DMS53 (cell line): ENCODE results near the gene ABHD8.

Experiments used
- DNase-seq: peaks from one replicate; lab custom pipeline; 2025; lab: John Stamatoyannopoulos, UW

The ABHD8 gene

DNA sequence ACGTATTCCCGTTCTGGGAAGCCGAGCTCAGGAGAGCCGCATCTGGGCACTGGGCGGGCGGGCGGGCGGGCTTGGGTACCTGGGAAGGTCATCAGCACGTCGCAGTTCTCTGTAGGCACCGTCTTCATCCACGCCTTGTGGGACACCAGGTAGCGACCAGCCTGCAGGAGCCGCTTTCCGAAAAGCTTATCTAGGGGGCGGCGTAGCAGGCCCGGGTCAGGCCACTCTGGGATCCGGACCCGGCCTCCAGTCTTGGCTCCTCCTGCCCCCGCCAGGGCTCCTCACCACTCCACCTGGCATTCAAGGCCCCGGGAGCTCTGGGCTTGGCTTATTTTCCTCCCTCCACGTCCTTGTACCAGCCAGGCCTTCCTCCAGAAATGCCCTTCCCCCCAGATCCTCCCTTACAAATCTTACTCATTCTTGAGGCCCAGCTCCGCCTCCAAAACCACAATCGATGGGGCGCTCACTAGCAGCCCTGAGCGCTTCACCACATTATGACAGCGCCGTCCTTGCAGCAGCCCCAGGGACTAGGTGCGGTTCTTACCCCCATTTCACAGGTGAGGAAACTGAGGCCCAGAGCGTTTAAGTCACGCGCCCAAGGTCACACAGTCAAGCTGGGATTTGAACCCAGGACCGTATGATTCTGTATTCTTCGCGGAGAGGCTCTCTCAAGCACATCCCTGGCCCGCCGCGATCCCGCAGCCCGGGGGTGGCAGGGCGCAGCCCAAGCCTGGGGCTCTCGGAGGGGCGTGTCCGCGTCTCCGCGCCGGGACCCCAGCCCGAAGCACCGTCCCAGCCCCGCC is 30.6 kb upstream of the ABHD8 start:
- no peak for DNase-seq

DNA sequence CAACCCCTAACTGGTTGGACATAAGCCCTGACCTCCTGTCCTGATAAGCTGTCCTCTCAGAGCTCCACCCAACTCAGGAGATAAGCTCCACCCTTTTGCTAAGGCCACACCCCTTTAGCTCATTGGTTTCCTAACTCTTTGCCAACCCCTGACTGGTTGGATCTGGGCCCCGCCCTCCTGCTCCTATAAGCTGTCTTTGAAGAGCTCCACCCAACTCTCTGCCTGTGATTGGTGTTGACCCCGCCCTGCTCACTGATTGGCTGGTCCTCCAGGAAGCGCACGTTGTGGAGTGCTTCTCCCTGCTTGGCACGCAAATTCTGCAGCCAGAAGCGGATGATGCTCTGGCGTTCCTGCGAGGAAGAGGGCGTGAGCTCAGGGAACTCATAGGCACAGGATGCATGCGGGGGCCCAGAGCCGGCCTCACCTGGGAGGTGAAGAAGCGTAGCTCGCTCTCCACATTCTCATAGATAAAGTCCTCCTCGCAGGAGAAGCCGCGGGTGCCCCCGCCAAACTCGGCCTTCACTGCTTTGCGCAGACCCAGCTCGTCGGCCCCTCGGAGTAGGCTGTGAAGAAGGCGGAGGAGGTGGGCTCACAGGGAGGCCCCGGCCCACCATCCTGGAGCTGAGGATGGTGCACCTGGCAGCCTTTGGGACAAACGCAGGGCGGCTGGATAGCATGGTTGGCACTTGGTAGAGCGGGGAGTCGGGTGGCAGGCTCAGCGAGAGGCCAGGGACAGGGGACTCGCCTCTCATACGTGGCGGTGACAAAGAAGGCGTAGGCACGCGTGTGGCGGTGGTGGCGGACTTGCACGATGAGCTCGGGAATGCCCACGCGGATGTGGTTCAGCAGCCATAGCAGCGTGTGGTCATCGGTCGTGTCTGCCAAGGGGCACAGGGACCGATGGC is 29.7 kb upstream of the ABHD8 start:
- DNase-seq, result peak; percentile 63

DNA sequence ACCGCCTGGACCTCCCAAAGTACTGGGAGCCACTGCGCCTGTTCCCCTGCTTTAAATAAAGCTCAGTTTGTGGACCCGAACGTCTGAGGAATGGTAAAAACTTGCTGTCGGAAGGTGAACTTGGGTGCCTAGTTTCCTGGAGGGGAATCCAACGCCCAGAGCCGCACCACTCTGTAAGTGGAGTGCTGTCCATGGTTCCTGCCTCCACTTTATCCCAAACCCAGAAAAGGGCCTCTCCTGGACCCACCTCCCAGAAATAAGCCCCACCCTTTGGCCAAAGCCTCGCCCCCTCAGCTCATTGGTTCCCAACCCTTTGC is 29.1 kb upstream of the ABHD8 start:
- DNase-seq, result no peak

GRCh38 chr19:17331045-17331558 is 27.9 kb upstream of the ABHD8 start:
- peak; percentile 75 for DNase-seq

- no peak for DNase-seq
These were observed 27.2 kb upstream of the ABHD8 start for GRCh38 chr19:17330262-17331044.

GRCh38 chr19:17329366-17330261 is 26.4 kb upstream of the ABHD8 start:
- peak; percentile 59 for DNase-seq

GRCh38 chr19:17328517-17329365 is 25.5 kb upstream of the ABHD8 start:
- DNase-seq, result peak; percentile 71

DNA sequence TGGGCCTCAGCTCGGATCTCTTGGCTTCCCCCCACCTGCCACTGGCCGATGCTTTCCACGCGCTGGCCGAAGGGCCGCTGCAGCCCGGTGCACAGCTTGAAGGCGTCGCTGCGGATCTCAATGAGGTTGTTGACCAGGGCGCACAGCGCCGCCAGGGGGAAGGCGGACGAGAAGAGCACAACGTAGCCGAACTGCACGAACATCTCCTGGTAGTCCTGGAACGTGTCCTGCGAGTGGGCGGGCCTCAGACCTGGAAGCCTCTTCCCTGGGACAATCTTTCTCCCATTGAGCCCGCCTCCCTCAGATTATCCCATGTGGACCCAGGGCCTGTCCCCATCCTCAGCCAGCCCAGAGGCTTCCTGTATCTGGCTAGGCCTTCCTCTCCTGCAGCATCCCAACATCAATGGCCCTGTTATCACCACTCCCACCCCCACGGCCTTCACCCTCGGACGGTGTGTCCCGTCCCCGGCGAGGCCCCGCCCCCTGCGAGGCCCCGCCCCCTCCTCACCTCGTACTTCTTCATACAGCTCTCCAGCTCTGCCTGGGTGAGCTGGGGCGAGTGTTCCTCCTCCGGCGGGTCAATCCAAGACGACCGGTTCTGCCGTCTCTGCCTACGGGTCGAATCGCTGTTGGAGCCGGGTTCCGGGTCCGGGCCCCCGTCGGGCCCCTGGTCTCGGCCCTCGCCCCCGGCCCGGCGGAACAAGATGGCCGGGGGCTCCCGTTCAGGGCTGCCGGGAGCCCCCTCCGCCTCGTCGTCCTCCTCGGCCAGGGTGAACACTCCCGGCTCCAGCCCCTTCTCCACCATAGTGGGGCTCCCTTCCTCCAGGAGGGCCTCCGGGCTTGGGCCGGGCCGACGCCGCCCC is 24.7 kb upstream of the ABHD8 start:
- peak; percentile 97 for DNase-seq

- peak; percentile 69 for DNase-seq
These were observed 23.9 kb upstream of the ABHD8 start for GRCh38 chr19:17327068-17327653.

DNA sequence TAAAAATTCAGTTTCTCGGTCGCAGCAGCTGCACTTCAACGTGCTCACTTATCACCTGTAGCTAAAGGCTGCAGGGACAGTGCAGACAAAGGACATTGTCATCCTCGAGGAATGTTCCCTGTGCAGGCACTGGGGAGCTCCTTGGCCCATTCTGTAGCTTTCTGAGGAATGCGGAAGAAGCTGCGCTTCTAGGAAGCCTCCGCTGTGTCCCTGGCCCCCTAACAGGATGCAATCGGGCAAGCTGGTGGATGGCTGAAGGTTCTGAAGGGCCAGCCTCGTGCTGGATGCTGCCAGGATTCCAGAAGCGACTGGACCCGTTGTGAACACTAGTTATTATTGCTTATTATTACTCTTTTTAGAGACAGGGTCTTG is 23.4 kb upstream of the ABHD8 start:
- DNase-seq, result no peak

DNA sequence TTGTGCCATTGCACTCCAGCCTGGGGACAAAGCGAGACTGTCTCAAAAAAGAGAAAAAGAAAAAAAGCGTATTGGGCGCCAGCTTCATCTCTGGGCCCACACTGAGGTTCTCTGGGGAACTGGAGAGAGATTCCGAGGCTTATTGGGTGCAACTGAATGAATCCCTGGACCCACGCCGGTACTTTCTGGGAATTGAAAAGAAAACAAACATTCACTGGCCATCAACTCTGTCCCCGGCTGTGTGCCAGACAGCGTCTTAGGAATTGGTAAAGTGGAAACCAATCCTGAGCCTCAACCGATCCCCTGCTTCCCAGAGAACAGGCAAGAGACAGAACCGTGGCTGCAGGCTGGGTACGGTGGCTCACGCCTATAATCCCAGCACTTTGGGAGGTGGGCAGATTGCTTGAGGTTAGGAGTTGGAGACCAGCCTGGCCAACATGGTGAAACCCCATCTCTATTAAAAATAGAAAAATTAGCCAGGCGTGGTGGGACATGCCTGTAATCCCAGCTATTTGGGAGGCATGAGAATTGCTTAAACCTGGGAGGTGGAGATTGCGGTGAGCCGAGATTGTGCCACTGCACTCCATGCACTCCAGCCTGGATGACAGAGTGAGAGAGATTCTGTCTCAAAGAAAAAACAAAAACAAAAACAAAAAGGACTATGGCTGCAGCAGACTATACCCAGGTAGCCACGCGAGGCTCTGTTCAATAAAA is 22.8 kb upstream of the ABHD8 start:
- DNase-seq, result no peak

- DNase-seq, result no peak
These were observed 21.9 kb upstream of the ABHD8 start for GRCh38 chr19:17325133-17325532.

- no peak for DNase-seq
These were observed 21.3 kb upstream of the ABHD8 start for GRCh38 chr19:17324357-17325114.

GRCh38 chr19:17323964-17324332 is 20.7 kb upstream of the ABHD8 start:
- no peak for DNase-seq

DNA sequence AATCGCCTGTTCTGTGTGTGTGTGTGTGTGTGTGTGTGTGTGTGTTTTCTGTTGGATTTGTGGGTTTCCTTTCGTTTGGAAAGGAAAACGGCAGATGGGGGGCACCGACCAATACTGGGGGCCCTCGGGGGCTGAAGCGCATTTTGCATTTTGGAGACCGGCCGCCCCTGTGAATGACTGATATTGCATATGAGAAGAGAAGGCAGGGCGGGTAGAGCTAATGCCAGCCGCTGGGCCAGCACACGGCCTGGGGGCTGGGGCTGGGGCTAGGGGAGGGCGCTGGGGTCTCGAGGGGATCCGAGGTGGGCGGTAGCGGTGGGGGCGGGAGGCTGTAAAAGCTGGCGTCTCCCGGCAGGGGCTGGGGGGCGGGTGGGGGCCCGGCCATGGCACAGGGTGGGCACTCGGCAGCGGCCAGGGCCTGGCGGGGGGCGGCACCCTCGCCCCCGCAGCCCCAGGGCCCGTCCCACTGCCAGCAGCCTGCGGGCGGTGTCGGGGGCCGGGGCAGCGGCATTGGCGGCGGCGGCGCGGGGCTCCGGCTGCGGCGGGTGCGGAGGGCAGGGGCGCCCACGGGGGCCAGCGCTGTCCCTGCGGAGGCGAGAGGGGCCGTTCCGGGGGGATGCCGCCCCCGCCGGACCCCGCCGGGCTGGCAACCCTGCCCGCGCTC is 20.2 kb upstream of the ABHD8 start:
- DNase-seq, result no peak

DNA sequence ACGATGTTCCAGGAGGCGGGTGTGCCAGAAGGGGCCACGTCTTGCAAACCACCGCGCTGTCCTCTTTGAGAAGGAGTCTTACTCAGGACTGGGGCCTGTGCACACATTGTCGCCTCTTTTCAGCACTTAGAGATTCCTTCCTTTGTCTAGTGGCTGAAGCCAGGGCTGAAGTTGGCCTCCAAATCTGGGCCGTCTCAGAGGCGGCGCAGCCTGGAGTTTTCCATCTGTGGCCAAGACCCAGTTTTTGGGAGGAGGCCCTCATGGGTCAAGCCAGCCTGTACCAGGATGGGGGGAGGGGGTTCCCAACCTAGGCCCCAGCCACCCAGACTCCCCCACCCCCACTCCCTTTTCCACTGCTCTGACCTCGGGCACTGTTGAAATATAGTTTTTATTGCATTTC is 19.6 kb upstream of the ABHD8 start:
- DNase-seq, result no peak
